AG04450 (cell line): ENCODE data around the gene NPVF. TPM values are rescaled to one million over a fixed set of nuclear protein-coding genes. Genes with fewer than 3 reads are reported as not detected.

Experiments used
- CTCF ChIA-PET: fragments of 300-600, 350-600 bp; formaldehyde crosslinking; extraction: SDS; loops from one replicate; lab custom pipeline; 2022; ENCODE audit warnings: antibody characterized with exemption, inconsistent platforms; lab: Charles Lee
- POLR2A ChIA-PET: fragments of 350-600 bp; formaldehyde crosslinking; extraction: SDS; loops from one replicate; lab custom pipeline; 2021; ENCODE audit warnings: antibody characterized with exemption, inconsistent platforms; lab: Yijun Ruan, JAX
- DNase-seq: peaks from one replicate; pipeline ENCODE4 v3.0.0-alpha.2; 2011; ENCODE audit warnings: low read depth, low spot score
- H3K27ac ChIP-seq: one replicate; pipeline ENCODE4 v1.5.1; 2012; ENCODE audit warnings: low read depth, low read length, control low read depth
- H3K27me3 ChIP-seq: one replicate; pipeline ENCODE4 v1.6.0; 2012; ENCODE audit warnings: low read length; ENCODE audit not compliant: control insufficient read depth, insufficient read depth
- H3K4me3 ChIP-seq: 2 replicates; pipeline ENCODE4 v1.5.1; 2011; ENCODE audit warnings: mild to moderate bottlenecking, low read depth, low read length, control low read depth
- H3K9me3 ChIP-seq: 2 replicates; pipeline ENCODE4 v1.5.1; 2012; ENCODE audit warnings: low read length; ENCODE audit not compliant: control insufficient read depth, insufficient read depth
- CTCF ChIP-seq: IDR thresholded peaks from 2 replicates; pipeline ENCODE4 v1.5.1; 2011; ENCODE audit warnings: low read depth, low read length, control low read depth, inconsistent platforms
- polyA plus RNA-seq: library from polyadenylated mRNA; depleted of rRNA; stranded (reverse); fragments of >200 nt; gene quantifications from 2 replicates; pipeline ENCODE4 v1.2.3, GENCODE V29; 2011

Gene NPVF
- polyA plus RNA-seq, 1 experiment: not detected

GRCh38 chr7:25260862-25261494, 32.7 kb upstream of the NPVF start:
- peaks cover 8% of the 10 kb centered on the region for H3K27me3 ChIP-seq
- ChIA-PET POLR2A (no interaction called here), CTCF (interaction anchor here (1.0 to 6.1 kb wide), 5 partner anchors 11 to 592 kb away, joined by 4 to 234 read pairs (median 128); no protein-coding TSS in a partner anchor)
- no peaks in the 10 kb centered on the region for H3K9me3 ChIP-seq
- no peak overlapping the region for H3K4me3 ChIP-seq
- H3K27ac ChIP-seq: no peak overlapping the region
- peak; percentile 11 for DNase-seq
- TF ChIP-seq CTCF: no peak

- H3K27me3 ChIP-seq: peaks cover 8% of the 10 kb centered on the region
- TF ChIP-seq CTCF: peak; percentile 91
- H3K27ac ChIP-seq: no peak overlapping the region
- H3K4me3 ChIP-seq: no peak overlapping the region
- peak; percentile 53 for DNase-seq
- H3K9me3 ChIP-seq: no peaks in the 10 kb centered on the region
- ChIA-PET POLR2A (interaction anchor here (0.6 kb wide), 1 partner anchor 592 kb away, joined by 3 read pairs; no protein-coding TSS in a partner anchor), CTCF (interaction anchor here (0.6 to 6.1 kb wide), 56 partner anchors 8 to 1106 kb away, joined by 3 to 234 read pairs (median 4); partner anchors contain the start of gene NPVF)
Observed at GRCh38 chr7:25259487-25260243, 31.4 kb upstream of the NPVF start.

- DNase-seq: no peak
- ChIA-PET CTCF (interaction anchor here (1.3 to 6.1 kb wide), 3 partner anchors 136 to 598 kb away, joined by 9 to 234 read pairs (median 12); no protein-coding TSS in a partner anchor), POLR2A (no interaction called here)
- Histone ChIP-seq H3K9me3 (no peaks in the 10 kb centered on the region), H3K27ac (no peak overlapping the region), H3K27me3 (peaks cover 4% of the 10 kb centered on the region), H3K4me3 (no peak overlapping the region)
- TF ChIP-seq CTCF: no peak
Observed at GRCh38 chr7:25256333-25256819, 28.1 kb upstream of the NPVF start.

- H3K27ac ChIP-seq: no peak overlapping the region
- no peak overlapping the region for H3K4me3 ChIP-seq
- H3K9me3 ChIP-seq: no peaks in the 10 kb centered on the region
- DNase-seq: no peak
- ChIA-PET CTCF (interaction anchor here (0.8 to 6.1 kb wide), 5 partner anchors 39 to 599 kb away, joined by 3 to 234 read pairs (median 9); no protein-coding TSS in a partner anchor), POLR2A (no interaction called here)
- H3K27me3 ChIP-seq: peaks cover 4% of the 10 kb centered on the region
- TF ChIP-seq CTCF: no peak
Observed at GRCh38 chr7:25255611-25256332, 27.5 kb upstream of the NPVF start.
